ENCODE data around the gene ADAM15.

The ADAM15 gene

GRCh38 chr1:155053531-155054105 is 2.5 kb downstream of the ADAM15 start:
- no peak for FAIRE-seq

GRCh38 chr1:155057104-155057503 is 6.0 kb downstream of the ADAM15 start:
- no peak for FAIRE-seq

GRCh38 chr1:155057788-155058211 is 6.7 kb downstream of the ADAM15 start:
- no peak for FAIRE-seq

- FAIRE-seq = no peak
These were observed 9.6 kb downstream of the ADAM15 start for GRCh38 chr1:155060736-155061135.

- no peak for FAIRE-seq
These were observed 10.4 kb downstream of the ADAM15 start for GRCh38 chr1:155061381-155062150.

GRCh38 chr1:155062151-155062686 is 11.1 kb downstream of the ADAM15 start:
- no peak for FAIRE-seq

- no peak for FAIRE-seq
These were observed 11.7 kb downstream of the ADAM15 start for GRCh38 chr1:155062702-155063411.

- no peak for FAIRE-seq
These were observed 12.5 kb downstream of the ADAM15 start, which contains the start of gene EFNA4 for GRCh38 chr1:155063550-155064110. EFNA4 (plus strand) TSS chr1:155063740; CDS start chr1:155063824, 84 bp downstream.

- FAIRE-seq = no peak
These were observed 13.2 kb downstream of the ADAM15 start for GRCh38 chr1:155064111-155064831.

- no peak for FAIRE-seq
These were observed 13.8 kb downstream of the ADAM15 start for GRCh38 chr1:155064832-155065429.

GRCh38 chr1:155066777-155067176 is 15.7 kb downstream of the ADAM15 start:
- no peak for FAIRE-seq

GRCh38 chr1:155068599-155068998 is 17.5 kb downstream of the ADAM15 start:
- no peak for FAIRE-seq

GRCh38 chr1:155069551-155070157 is 18.5 kb downstream of the ADAM15 start:
- FAIRE-seq = no peak

GRCh38 chr1:155070158-155070621 is 19.1 kb downstream of the ADAM15 start:
- no peak for FAIRE-seq

- no peak for FAIRE-seq
These were observed 19.8 kb downstream of the ADAM15 start for GRCh38 chr1:155070721-155071569.

- FAIRE-seq = no peak
These were observed 20.6 kb downstream of the ADAM15 start for GRCh38 chr1:155071701-155072100.

GRCh38 chr1:155072531-155073289 is 21.6 kb downstream of the ADAM15 start:
- no peak for FAIRE-seq

- FAIRE-seq = no peak
These were observed 22.5 kb downstream of the ADAM15 start for GRCh38 chr1:155073377-155074242.

GRCh38 chr1:155075535-155075934 is 24.4 kb downstream of the ADAM15 start:
- no peak for FAIRE-seq

All from A204.1 (cell line).